Suprapubic skin (tissue), 3 donors: ENCODE measurements around the gene EGFR.

Experiments used
- CTCF ChIP-seq, 2 donors: fragments of 200-600 bp in 1 of 2; fragments of 450-650 bp in 1 of 2; sonication (generic) in 1 of 2; IDR thresholded peaks; one replicate each; pipeline ENCODE4 v1.5.1; 2016 to 2019; ENCODE audit warnings: antibody characterized with exemption in 2 of 2, mild to moderate bottlenecking in 1 of 2, moderate library complexity in 1 of 2
- POLR2A ChIP-seq, 2 donors: fragments of 450-650 bp; IDR thresholded peaks; one replicate each; pipeline ENCODE4 v1.6.1; 2017; ENCODE audit warnings: antibody characterized with exemption in 2 of 2, mild to moderate bottlenecking in 2 of 2, moderate library complexity in 2 of 2

DNA sequence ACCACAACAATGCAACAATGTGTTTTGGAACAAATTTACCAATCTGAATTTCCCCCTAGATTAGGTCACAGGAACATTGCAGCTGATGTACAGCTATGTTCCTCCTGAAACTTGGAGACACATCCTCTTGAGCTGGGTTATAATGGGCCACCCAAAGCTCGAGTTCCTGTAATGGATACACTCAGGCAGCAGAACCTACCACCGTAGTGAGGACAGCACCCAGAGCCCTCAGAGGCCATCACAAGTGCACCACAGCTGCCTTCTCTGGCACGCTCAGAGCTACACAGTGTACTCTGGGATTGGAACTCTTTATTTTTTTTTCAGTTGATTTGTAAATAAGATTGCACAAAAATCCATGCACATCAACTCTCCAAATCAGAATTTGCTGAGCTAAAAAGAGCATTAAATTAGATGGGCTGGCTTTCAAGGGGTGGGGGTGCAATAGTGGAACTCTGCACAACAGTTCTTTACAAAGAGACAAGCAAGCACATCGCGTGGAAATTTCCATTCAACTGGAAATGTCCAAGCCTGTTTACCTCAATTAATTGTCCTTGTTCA is 56.7 kb downstream of the EGFR start:
- TF ChIP-seq CTCF (IDR thresholded peaks at IDR 0.05): no peak
- no peak for TF ChIP-seq POLR2A (IDR thresholded peaks at IDR 0.05)
